Left lobe of liver (tissue), 1 donor: ENCODE data around the gene ESRP2. TPM values are rescaled to one million over a fixed set of nuclear protein-coding genes. Genes with fewer than 3 reads are reported as not detected.

Source experiments
- total RNA-seq: library from RNA; stranded (reverse); gene quantifications from one replicate; pipeline ENCODE4 v1.2.1, GENCODE V29; 2021
- donor health status: DM: no; HTN: yes; CAD: no.

The ESRP2 gene
- total RNA-seq, 1 donor from 2014 or later, result 78.9 TPM

Other genes with a start within 250 kb of the ESRP2 start
- 1.0 TPM for gene DPEP2, start 236.6 kb downstream of the ESRP2 start, total RNA-seq
- not detected for gene DPEP2NB, start 220.2 kb downstream of the ESRP2 start, total RNA-seq
- 5.1 TPM for gene DDX28, start 212.9 kb downstream of the ESRP2 start, total RNA-seq
- gene DUS2, start 212.8 kb downstream of the ESRP2 start, total RNA-seq, result 7.6 TPM
- 27.6 TPM for gene NFATC3, start 150.8 kb downstream of the ESRP2 start, total RNA-seq
- 12.5 TPM for gene PLA2G15, start 9.2 kb upstream of the ESRP2 start, total RNA-seq
- 1.6 TPM for gene SLC7A6, start 28.4 kb upstream of the ESRP2 start, total RNA-seq
- gene SLC7A6OS, start 74.8 kb upstream of the ESRP2 start, total RNA-seq, result 5.8 TPM
- 27.7 TPM for gene PRMT7, start 74.9 kb upstream of the ESRP2 start, total RNA-seq
- 32.7 TPM for gene SMPD3, start 212.4 kb upstream of the ESRP2 start, total RNA-seq